ENCODE results near the gene CD209.
A peak's percentile ranks its signal among the peaks of the same experiment; 100 is the strongest.
"Not testable (repeated sequence)": the region's sequence is repeated elsewhere in the genome, so short reads cannot be mapped to it uniquely, and the experiment has no call there.

The CD209 gene

GRCh38 chr19:7769171-7769570 is 21.8 kb upstream of the CD209 start:
- no peak for DNase-seq (ENCODE audit: low spot score)

- DNase-seq (ENCODE audit: low spot score): no peak
Measured at GRCh38 chr19:7767487-7767886, 20.2 kb upstream of the CD209 start.

- no peak for DNase-seq (ENCODE audit: low spot score)
Measured at GRCh38 chr19:7766535-7766934, 19.2 kb upstream of the CD209 start.

GRCh38 chr19:7765043-7765442 is 17.7 kb upstream of the CD209 start:
- not testable (repeated sequence) for DNase-seq (ENCODE audit: low spot score)

GRCh38 chr19:7764157-7764556 is 16.8 kb upstream of the CD209 start:
- DNase-seq (ENCODE audit: low spot score): not testable (repeated sequence)

GRCh38 chr19:7763696-7764095 is 16.4 kb upstream of the CD209 start:
- DNase-seq (ENCODE audit: low spot score): no peak

- no peak for DNase-seq (ENCODE audit: low spot score)
Measured at GRCh38 chr19:7762719-7763293, 15.5 kb upstream of the CD209 start, which contains the start of gene CLEC4M. Gene CLEC4M, plus strand, starts transcription at chr19:7763243. Its CDS starts 24 bp downstream, at chr19:7763267.

GRCh38 chr19:7759156-7759555 is 11.8 kb upstream of the CD209 start:
- DNase-seq (ENCODE audit: low spot score): no peak

GRCh38 chr19:7757358-7757757 is 10.0 kb upstream of the CD209 start:
- no peak for DNase-seq (ENCODE audit: low spot score)

- DNase-seq (ENCODE audit: low spot score): no peak
Measured at GRCh38 chr19:7756258-7756657, 8.9 kb upstream of the CD209 start.

GRCh38 chr19:7751157-7751783 is 3.9 kb upstream of the CD209 start:
- DNase-seq (ENCODE audit: low spot score): no peak

- DNase-seq (ENCODE audit: low spot score): peak; percentile 69
Measured at GRCh38 chr19:7748756-7749155, 1.4 kb upstream of the CD209 start.

GRCh38 chr19:7748171-7748570 is 837 bp upstream of the CD209 start:
- no peak for DNase-seq (ENCODE audit: low spot score)

GRCh38 chr19:7746306-7746705 is 1.0 kb downstream of the CD209 start:
- DNase-seq (ENCODE audit: low spot score): not testable (repeated sequence)

GRCh38 chr19:7744871-7745650 is 2.3 kb downstream of the CD209 start:
- no peak for DNase-seq (ENCODE audit: low spot score)

GRCh38 chr19:7744199-7744786 is 3.0 kb downstream of the CD209 start:
- no peak for DNase-seq (ENCODE audit: low spot score)

GRCh38 chr19:7743425-7743841 is 3.9 kb downstream of the CD209 start:
- no peak for DNase-seq (ENCODE audit: low spot score)

GRCh38 chr19:7742991-7743390 is 4.3 kb downstream of the CD209 start:
- DNase-seq (ENCODE audit: low spot score): no peak

GRCh38 chr19:7742575-7742974 is 4.8 kb downstream of the CD209 start:
- no peak for DNase-seq (ENCODE audit: low spot score)

GRCh38 chr19:7740682-7741054 is 6.7 kb downstream of the CD209 start:
- DNase-seq (ENCODE audit: low spot score): no peak

GRCh38 chr19:7739801-7740681 is 7.3 kb downstream of the CD209 start:
- DNase-seq (ENCODE audit: low spot score): peak; percentile 1

GRCh38 chr19:7739211-7739755 is 8.1 kb downstream of the CD209 start:
- DNase-seq (ENCODE audit: low spot score): no peak
